Activated CD8-positive, alpha-beta memory T cell treated with anti-CD3 and anti-CD28 coated beads, Interleukin-2, amount 10 ng/mL, durations not matched to agents 7 days and 5 days (primary cell): ENCODE measurements around the gene MCC. TPM values are rescaled to one million over a fixed set of nuclear protein-coding genes. Genes with fewer than 3 reads are reported as not detected.

Experiments
- ATAC-seq: fragments of 150-1000 bp; cut with Tn5 transposase; one replicate; pipeline ENCODE4 v1.10.0; 2021; ENCODE audit warnings: moderate library complexity
- CTCF ChIA-PET: fragments of 350-600 bp; sonication (Branson Sonifier 250); formaldehyde crosslinking; loops from one replicate; lab custom pipeline; 2021; ENCODE audit warnings: antibody characterized with exemption; lab: Charles Lee
- DNase-seq: peaks from one replicate; pipeline ENCODE4 v3.0.0-alpha.2; 2020
- H3K27ac Mint-ChIP-seq: one replicate; pipeline ENCODE4 v1.8.0; 2021; ENCODE audit warnings: mild to moderate bottlenecking, mixed read lengths
- H3K27me3 Mint-ChIP-seq: one replicate; pipeline ENCODE4 v1.8.0; 2021; ENCODE audit warnings: mixed read lengths
- H3K36me3 Mint-ChIP-seq: one replicate; pipeline ENCODE4 v1.8.0; 2021; ENCODE audit warnings: mild to moderate bottlenecking, mixed read lengths
- H3K4me1 Mint-ChIP-seq: one replicate; pipeline ENCODE4 v1.8.0; 2021; ENCODE audit warnings: mixed read lengths
- H3K4me3 Mint-ChIP-seq: one replicate; pipeline ENCODE4 v1.8.0; 2021; ENCODE audit warnings: mild to moderate bottlenecking, moderate library complexity, mixed read lengths
- H3K9me3 Mint-ChIP-seq: one replicate; pipeline ENCODE4 v1.8.0; 2022; ENCODE audit warnings: low read depth, mixed read lengths
- total RNA-seq, 2 experiments: library from RNA; stranded (reverse); gene quantifications; one replicate each; pipeline ENCODE4 v1.2.3, GENCODE V29; 2021

Gene MCC
- total RNA-seq, 2 experiments from 2014 or later: 7.4 to 7.5 TPM

DNA sequence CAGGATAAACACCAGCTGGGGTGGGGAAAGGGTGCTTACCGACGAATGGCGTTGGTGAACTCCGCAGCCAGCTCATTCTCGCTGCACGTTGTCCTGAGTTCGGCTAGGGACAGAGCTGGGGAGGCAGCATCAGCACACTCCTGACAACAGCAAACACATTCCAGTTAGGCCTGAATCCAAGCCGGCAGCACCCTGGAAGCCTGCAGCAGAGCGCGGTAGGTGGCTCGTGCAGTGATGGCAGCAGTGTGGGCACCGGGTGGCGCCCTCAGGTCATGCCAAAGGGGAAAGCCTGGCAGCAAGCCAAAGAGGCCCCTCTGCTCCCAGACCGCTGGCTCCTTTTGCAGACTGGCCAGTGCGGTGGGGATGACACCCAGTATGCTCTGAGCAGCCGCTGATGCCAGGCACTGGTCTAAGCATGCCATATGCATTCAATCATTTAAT lies 444.7 kb downstream of the MCC start:
- CTCF ChIA-PET: interaction anchor here (2.2 kb wide), 1 partner anchor 9 kb away, joined by 5 read pairs; no protein-coding TSS in a partner anchor
- H3K9me3 Mint-ChIP-seq: no peaks in the 10 kb centered on the region

DNA sequence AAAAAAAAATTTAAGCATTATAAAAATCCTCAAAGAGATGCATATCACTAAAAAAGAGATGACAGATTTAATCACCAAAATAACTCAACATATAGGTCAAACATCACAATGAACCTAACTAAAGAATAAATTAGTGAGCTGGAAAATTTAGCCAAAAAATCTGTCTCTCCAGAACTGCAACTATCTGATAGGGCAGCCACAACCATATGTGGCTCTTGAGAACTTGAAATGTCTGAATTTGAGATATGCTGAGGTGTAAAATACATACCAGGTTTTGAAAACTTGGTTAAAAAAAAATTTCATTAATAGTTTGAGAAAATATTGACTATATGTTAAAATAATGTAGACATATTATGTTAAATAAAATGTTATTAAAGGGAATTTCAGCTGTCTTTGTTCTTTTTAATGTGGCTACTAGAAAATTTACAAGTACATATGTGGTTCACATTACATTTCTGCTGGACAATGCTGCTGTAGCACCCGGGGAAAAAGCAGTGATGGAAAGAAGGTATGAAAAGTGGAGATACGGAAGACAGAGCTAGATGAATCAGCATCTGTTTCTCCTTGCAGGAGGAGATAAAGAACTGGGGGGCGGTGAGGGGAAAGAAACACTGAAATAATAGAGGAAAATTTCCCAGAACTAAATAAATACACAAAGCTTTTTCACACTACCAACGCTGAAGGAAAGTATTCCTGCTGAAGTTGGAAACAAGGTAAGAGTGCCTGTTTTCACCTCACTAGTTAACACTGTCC lies 445.6 kb downstream of the MCC start:
- Mint-ChIP-seq H3K36me3 (no peaks in the 10 kb centered on the region), H3K27ac (no peak overlapping the region), H3K4me1 (no peaks in the 10 kb centered on the region), H3K27me3 (no peaks in the 10 kb centered on the region), H3K9me3 (no peaks in the 10 kb centered on the region), H3K4me3 (no peak overlapping the region)
- ATAC-seq: no peak
- no peak for DNase-seq
- CTCF ChIA-PET: interaction anchor here (0.7 to 2.2 kb wide), 3 partner anchors 10 to 194 kb away, joined by 3 to 5 read pairs (median 3); no protein-coding TSS in a partner anchor

More for the DNA sequence above, 444.7 kb downstream of the MCC start:
- no peak for DNase-seq
- Mint-ChIP-seq H3K27me3 (no peaks in the 10 kb centered on the region), H3K4me1 (no peaks in the 10 kb centered on the region), H3K36me3 (no peaks in the 10 kb centered on the region), H3K27ac (no peak overlapping the region), H3K4me3 (no peak overlapping the region)
- no peak for ATAC-seq

DNA sequence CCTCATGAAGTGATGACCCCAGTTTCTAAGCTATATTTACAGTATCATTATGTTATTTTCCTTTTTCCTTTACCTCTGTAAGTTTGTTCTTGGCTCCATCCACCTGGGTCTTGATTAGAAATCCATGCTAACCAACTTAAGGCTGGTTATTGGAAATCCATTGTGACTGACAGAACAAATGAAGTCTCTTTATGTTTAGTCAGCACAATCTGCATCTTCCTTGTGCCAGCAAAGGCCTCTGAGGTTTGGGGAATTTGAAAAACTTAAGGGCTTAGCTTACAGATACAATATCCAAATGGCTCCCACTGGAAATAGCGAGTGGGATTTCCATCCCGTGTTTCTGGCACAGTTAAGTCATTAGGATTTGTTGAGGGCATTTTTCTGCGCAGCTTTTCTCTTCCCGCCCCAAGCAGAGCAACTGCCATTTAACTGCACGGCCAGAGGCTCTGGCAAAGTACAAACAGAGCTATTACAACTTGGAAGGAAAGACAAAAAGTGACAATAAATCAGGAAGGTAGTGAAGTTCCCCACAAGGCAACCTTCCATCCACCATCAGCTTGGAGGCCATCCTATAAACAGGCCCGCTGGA lies 447.5 kb downstream of the MCC start:
- Mint-ChIP-seq H3K36me3 (no peaks in the 10 kb centered on the region), H3K27ac (no peak overlapping the region), H3K9me3 (no peaks in the 10 kb centered on the region), H3K4me3 (no peak overlapping the region), H3K27me3 (no peaks in the 10 kb centered on the region), H3K4me1 (no peaks in the 10 kb centered on the region)
- no peak for DNase-seq
- ATAC-seq: no peak
- CTCF ChIA-PET: no interaction called here

DNA sequence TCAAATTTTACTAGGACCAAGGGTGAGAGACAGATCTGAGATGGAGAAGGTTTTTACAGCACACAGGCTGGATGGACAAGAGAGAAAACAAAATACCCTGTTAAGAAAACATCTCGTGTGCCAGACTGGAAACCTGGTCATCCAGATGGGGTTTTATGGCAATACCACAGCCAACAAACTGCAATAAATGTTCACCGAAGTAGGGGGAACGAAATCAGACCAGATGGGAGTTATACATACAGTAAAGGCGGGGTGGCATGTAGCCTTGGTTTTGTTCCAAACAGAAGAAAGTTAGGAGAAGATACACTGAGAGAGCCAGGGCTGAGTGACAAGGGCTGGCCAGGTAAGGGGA lies 448.3 kb downstream of the MCC start:
- Mint-ChIP-seq H3K9me3 (no peaks in the 10 kb centered on the region), H3K27me3 (no peaks in the 10 kb centered on the region), H3K36me3 (no peaks in the 10 kb centered on the region), H3K4me3 (no peak overlapping the region), H3K4me1 (no peaks in the 10 kb centered on the region), H3K27ac (no peak overlapping the region)
- CTCF ChIA-PET: no interaction called here
- DNase-seq (no peak), ATAC-seq (no peak)

DNA sequence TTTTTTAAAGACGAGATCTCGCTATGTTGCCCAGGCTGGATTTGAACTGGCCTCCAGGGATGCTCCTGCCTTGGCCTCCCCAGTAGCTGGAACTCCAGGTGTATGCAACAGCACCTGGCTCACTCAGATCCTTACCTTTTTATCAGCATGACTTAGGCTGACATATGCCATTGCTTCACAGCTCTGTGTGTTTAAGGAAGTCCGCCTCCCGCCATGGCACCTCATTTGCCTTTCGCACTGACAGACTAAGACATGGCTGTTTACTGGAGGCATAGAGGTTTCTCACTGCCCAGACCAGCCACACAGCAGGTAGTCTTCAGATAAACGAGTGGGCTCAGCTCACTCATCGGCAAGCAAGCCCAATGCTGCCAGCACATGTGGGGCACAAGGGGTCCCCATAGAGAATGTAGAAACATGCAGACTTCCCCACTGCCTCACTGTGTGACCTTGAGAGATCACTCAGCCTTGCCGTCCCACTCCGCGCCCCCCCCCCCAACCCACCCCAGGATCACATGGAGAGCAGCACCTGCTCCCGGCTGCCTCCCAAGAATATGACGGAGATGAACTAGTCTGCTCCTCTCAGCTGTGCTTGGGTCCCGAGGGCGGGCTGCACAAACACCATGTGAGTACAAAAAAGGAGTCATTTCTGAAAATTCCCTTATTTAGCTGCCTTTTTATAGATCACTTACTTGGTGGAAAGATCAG lies 448.9 kb downstream of the MCC start:
- no peak for DNase-seq
- Mint-ChIP-seq H3K4me3 (no peak overlapping the region), H3K27me3 (no peaks in the 10 kb centered on the region), H3K27ac (no peak overlapping the region), H3K36me3 (no peaks in the 10 kb centered on the region), H3K4me1 (no peaks in the 10 kb centered on the region), H3K9me3 (no peaks in the 10 kb centered on the region)
- CTCF ChIA-PET: no interaction called here
- no peak for ATAC-seq

DNA sequence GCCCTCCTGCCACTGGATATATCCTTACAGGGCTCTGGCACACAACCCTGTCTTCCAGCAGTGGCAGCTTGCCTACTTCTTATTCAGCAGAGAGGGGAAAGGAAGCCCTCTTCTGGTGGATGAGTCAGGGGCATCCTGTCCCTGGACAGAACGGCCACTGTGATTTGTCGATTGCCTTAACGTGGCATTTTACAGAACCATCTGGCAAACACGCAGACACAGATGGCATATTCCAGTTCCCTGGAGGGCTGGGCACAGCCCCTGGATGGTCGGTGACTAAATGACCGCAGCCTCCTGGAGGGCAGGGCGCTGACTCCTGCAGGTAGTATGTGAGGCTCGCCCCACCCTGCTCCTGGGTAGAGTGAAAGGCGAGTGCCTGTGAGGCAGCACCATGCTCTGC lies 449.5 kb downstream of the MCC start:
- no peaks in the 10 kb centered on the region for H3K36me3 Mint-ChIP-seq
- ATAC-seq: no peak
- DNase-seq: no peak
- H3K9me3 Mint-ChIP-seq: no peaks in the 10 kb centered on the region
- H3K27ac Mint-ChIP-seq: no peak overlapping the region
- CTCF ChIA-PET: no interaction called here
- H3K27me3 Mint-ChIP-seq: no peaks in the 10 kb centered on the region
- H3K4me1 Mint-ChIP-seq: no peaks in the 10 kb centered on the region
- H3K4me3 Mint-ChIP-seq: no peak overlapping the region

DNA sequence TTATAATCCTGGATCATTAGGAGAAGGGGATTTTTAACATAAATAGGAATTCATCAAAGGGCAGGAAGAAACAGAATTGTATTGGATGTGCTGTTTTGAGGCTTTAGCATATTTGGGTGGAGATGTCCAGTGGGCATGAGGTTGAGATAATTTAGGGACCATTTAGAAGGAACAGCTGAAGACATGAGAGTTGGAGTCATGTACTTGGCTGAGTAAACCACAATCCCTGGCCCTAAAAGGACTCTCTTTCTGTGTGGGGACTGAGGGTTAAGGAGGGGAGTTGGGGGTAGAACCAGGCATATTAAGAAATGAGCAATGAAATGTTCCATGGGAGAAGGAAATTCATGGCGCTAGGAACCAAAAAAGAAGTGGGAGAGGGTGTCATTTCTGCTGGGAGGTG lies 450.1 kb downstream of the MCC start:
- CTCF ChIA-PET: no interaction called here

DNA sequence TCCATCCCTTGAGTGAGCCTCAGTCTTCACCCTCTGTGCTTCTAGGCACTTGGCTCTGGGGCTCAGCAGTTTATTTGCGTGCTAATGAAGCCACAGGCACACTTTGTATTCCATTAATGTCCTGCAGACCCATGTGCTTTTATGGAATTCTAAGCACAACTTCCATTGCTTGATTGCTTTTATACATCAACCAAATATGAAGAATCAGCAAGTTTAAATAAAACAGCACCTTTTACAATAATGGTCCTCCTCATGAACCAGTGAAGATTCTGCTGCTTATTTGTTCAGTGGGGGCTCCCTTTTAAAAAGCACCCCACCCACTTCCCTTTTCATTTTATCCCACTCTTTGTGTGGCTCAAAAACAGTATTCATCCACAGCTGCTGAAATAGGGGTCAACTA lies 451.4 kb downstream of the MCC start:
- no peak for DNase-seq
- no peaks in the 10 kb centered on the region for H3K36me3 Mint-ChIP-seq
- no peak overlapping the region for H3K27ac Mint-ChIP-seq
- no peaks in the 10 kb centered on the region for H3K27me3 Mint-ChIP-seq
- H3K9me3 Mint-ChIP-seq: no peaks in the 10 kb centered on the region
- ATAC-seq: no peak
- no peak overlapping the region for H3K4me3 Mint-ChIP-seq
- CTCF ChIA-PET: no interaction called here
- peaks cover 4% of the 10 kb centered on the region for H3K4me1 Mint-ChIP-seq

More for the DNA sequence above, 450.1 kb downstream of the MCC start:
- Mint-ChIP-seq H3K4me1 (no peaks in the 10 kb centered on the region), H3K36me3 (no peaks in the 10 kb centered on the region), H3K27me3 (no peaks in the 10 kb centered on the region), H3K4me3 (no peak overlapping the region), H3K27ac (no peak overlapping the region), H3K9me3 (no peaks in the 10 kb centered on the region)
- ATAC-seq (no peak), DNase-seq (no peak)

DNA sequence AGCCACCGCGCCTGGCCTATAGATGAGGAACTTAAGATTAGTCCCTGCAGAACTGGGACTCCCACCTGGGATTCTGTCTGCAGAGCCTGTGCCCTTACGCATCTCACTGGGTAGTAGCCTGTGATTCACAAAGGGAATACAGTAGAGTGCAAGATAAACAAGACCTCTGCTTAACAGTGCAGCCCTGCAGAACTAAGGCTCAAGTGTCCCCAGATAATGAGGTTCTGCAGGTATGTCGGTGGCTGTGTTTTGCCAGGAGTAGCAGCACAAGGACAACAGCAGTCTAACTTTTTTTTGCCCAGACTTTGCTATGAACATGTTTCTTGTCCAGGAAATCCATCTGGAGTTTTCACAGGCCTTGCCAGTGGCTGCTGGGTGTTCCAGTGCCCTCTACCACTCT lies 451.9 kb downstream of the MCC start:
- CTCF ChIA-PET: no interaction called here
- Mint-ChIP-seq H3K9me3 (no peaks in the 10 kb centered on the region), H3K27me3 (no peaks in the 10 kb centered on the region), H3K4me3 (no peak overlapping the region), H3K27ac (no peak overlapping the region), H3K4me1 (peaks cover 4% of the 10 kb centered on the region), H3K36me3 (no peaks in the 10 kb centered on the region)
- ATAC-seq (no peak), DNase-seq (no peak)

DNA sequence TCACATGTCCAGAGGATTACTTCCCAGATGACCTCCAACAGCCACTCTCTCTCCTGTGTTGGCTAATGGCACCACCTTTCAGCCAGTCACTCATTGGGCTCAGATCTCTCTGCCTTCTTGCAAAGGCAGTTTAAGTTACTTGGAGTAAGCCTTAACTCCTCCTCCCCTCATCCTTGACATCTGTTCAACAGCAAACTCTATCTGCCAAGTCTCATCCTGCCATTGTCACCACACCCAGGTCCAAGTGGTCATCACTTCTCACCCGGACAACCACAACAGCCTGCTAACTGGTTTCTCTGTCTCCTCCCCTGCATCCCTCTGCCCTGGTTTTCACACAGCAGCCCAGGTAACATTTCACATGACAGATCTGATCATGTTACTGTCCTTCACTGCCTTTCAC lies 453.2 kb downstream of the MCC start:
- CTCF ChIA-PET: no interaction called here
- no peak for ATAC-seq
- Mint-ChIP-seq H3K27ac (no peak overlapping the region), H3K36me3 (no peaks in the 10 kb centered on the region), H3K9me3 (no peaks in the 10 kb centered on the region), H3K4me3 (no peak overlapping the region), H3K27me3 (no peaks in the 10 kb centered on the region), H3K4me1 (peaks cover 4% of the 10 kb centered on the region)
- DNase-seq: no peak

DNA sequence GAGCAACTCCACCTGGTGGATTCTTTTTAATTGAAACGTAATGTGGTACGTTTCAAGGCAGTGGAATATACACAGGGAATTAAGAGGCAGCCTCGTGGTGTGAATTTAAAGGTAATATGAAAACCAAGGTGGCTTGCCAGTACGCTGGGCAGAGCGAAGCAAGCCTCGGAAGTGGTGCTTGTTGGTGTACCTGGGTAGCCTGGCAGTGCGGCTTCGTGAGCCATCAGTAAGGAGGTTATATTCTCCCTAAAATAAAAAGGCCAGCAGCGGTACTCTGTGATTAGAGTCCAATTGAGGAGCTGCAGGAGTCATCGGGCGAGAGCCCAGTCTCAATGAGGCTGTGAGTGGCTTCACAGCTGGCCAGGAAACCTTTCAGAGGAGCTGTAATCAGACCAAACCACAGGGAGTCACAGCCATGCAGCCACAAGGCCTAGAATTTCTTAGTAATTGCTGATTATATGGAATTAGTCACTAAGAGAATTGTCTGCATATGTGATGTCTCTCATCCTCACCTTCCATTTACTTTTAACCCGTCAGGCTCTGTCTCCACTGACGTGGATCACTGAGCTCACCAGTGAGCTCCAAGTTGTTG lies 454.0 kb downstream of the MCC start:
- CTCF ChIA-PET: interaction anchor here (1.4 to 1.8 kb wide), 2 partner anchors 9 to 39 kb away, joined by 3 to 7 read pairs; no protein-coding TSS in a partner anchor
- Mint-ChIP-seq H3K27ac (no peak overlapping the region), H3K9me3 (no peaks in the 10 kb centered on the region), H3K27me3 (no peaks in the 10 kb centered on the region), H3K4me1 (peaks cover 4% of the 10 kb centered on the region), H3K36me3 (no peaks in the 10 kb centered on the region), H3K4me3 (no peak overlapping the region)
- ATAC-seq: no peak
- no peak for DNase-seq

DNA sequence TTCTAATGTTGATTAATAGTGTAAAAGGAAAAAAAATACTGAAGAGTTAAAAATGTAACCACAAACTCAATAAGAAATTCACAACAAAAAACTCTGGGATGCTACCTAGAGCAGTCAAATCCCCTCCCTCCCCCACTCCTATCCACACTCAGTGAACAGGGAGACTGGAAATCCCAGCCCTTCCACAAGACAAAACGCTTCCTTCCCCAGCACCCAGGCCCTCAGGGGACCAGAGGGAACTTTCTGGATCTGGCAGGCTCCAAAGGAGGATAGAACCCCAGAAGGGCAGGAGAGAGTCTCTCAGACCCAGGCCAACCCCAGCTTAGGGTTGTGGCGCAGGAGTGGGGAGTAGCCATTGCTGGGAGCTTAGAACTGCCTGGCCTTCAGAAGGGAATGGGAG lies 456.7 kb downstream of the MCC start:
- no peak overlapping the region for H3K27ac Mint-ChIP-seq
- no peak overlapping the region for H3K4me3 Mint-ChIP-seq
- ATAC-seq (no peak), DNase-seq (no peak)
- H3K36me3 Mint-ChIP-seq: peaks cover 8% of the 10 kb centered on the region
- H3K27me3 Mint-ChIP-seq: no peaks in the 10 kb centered on the region
- H3K9me3 Mint-ChIP-seq: no peaks in the 10 kb centered on the region
- CTCF ChIA-PET: interaction anchor here (1.5 kb wide), 1 partner anchor 35 kb away, joined by 4 read pairs; no protein-coding TSS in a partner anchor
- H3K4me1 Mint-ChIP-seq: peaks cover 4% of the 10 kb centered on the region

DNA sequence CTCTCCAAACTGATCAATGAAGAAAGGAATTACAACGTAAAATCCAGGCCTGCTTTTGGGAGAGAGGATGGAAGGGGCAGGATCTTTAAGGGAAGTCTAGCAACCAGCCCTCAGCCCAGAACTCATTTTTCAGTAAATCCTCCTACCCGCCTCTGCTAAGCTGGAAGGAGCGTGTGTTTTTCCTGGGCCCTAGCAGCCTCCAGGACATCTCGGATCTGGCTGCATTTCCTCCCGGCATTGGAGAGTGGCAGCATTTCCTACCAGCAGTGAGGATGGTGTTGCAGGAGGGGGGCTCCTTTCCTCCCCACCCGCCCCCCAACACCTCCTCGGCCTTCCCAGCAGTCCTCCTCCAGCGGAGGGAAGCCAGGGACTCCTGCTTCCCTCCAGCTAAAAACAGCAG lies 457.1 kb downstream of the MCC start:
- H3K27me3 Mint-ChIP-seq: no peaks in the 10 kb centered on the region
- ATAC-seq: no peak
- H3K4me3 Mint-ChIP-seq: no peak overlapping the region
- peaks cover 4% of the 10 kb centered on the region for H3K4me1 Mint-ChIP-seq
- H3K9me3 Mint-ChIP-seq: no peaks in the 10 kb centered on the region
- peaks cover 9% of the 10 kb centered on the region for H3K36me3 Mint-ChIP-seq
- CTCF ChIA-PET: interaction anchor here (1.5 kb wide), 1 partner anchor 35 kb away, joined by 4 read pairs; no protein-coding TSS in a partner anchor
- no peak for DNase-seq
- no peak overlapping the region for H3K27ac Mint-ChIP-seq
